SU-DHL-6 (cell line): ENCODE results near the gene GRAMD4.

Source experiments
- CTCF ChIP-seq: fragments of 200-600 bp; sonication (generic); IDR thresholded peaks from one replicate; pipeline ENCODE4 v1.5.1; 2017; ENCODE audit warnings: antibody characterized with exemption, mild to moderate bottlenecking, low read length, moderate library complexity; ENCODE audit not compliant: insufficient read depth, poor library complexity, severe bottlenecking
- EZH2phosphoT487 ChIP-seq: fragments of 200-600 bp; sonication (generic), shearing (Covaris generic); conservative IDR thresholded peaks from 2 replicates; pipeline ENCODE4 v1.6.1; 2018; ENCODE audit warnings: mild to moderate bottlenecking, antibody characterized with exemption, low read length, moderate library complexity, mixed read lengths

DNA sequence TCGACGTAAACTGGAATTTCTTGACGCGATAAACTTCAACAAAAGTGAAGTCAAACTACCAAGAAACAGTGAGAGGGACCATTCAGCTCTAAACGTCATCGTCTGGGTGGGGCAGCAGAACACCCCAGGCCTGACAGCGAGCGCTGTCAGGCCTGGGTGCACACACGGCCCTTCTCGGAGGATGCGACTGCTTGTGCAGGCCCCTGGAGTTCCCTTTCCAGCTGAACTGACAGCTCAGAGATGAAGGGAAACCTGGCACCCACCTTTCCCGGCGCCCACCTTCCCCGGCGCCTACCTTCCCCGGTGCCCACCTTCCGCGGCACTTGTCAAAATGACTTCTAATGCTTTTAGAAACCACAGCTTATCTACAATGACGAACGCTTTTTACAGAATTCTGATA, 70.0 kb downstream of the GRAMD4 start:
- no peak for TF ChIP-seq CTCF
- no peak for TF ChIP-seq EZH2phosphoT487
